Measurements from ENCODE around the gene ZNF407.

DNA sequence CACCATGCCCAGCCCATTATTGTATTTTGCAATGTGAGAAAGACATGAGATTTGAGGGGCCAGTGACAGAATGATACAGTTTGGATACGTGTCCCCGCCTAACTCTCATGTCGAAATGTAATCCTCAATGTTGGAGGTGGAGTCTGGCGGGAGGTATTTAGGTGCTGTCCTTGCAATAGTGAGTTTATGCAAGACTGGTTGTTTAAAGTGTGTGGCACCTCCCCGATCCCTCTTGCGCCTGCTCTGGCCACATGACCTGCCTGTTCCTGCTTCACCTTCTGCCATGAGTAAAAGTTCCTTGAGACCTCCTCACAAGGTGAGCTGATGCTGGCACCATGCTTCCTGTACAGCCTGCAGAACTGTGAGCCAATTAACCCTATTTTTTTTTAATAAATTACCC, 46.8 kb upstream of the ZNF407 start:
- TF ChIP-seq, protein P1, sequence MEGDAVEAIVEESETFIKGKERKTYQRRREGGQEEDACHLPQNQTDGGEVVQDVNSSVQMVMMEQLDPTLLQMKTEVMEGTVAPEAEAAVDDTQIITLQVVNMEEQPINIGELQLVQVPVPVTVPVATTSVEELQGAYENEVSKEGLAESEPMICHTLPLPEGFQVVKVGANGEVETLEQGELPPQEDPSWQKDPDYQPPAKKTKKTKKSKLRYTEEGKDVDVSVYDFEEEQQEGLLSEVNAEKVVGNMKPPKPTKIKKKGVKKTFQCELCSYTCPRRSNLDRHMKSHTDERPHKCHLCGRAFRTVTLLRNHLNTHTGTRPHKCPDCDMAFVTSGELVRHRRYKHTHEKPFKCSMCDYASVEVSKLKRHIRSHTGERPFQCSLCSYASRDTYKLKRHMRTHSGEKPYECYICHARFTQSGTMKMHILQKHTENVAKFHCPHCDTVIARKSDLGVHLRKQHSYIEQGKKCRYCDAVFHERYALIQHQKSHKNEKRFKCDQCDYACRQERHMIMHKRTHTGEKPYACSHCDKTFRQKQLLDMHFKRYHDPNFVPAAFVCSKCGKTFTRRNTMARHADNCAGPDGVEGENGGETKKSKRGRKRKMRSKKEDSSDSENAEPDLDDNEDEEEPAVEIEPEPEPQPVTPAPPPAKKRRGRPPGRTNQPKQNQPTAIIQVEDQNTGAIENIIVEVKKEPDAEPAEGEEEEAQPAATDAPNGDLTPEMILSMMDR (IDR thresholded peaks at IDR 0.05): no peak
- TF ChIP-seq POLR2A (IDR thresholded peaks at IDR 0.05): no peak

All from testis (tissue), 2 donors.